HEK293 (cell line): ENCODE data around the gene WDR91.

Experiments used
- ATF2 ChIP-seq: fragments of 450-650 bp; formaldehyde crosslinking; IDR thresholded peaks from 2 replicates; pipeline ENCODE4 v1.5.1; 2016; ENCODE audit warnings: missing biosample characterization, missing genetic modification characterization, low read depth
- CTCF ChIP-seq: fragments of 450-650 bp; formaldehyde crosslinking; IDR thresholded peaks from 2 replicates; pipeline ENCODE4 v1.5.1; 2016; ENCODE audit warnings: missing biosample characterization, missing genetic modification characterization
- HOXA7 ChIP-seq: sonication (generic); formaldehyde crosslinking; IDR thresholded peaks from 2 replicates; pipeline ENCODE4 v1.8.1; 2022; ENCODE audit warnings: missing genetic modification reagents, borderline replicate concordance
- KLF17 ChIP-seq: fragments of 450-650 bp; formaldehyde crosslinking; IDR thresholded peaks from 2 replicates; pipeline ENCODE4 v1.5.1; 2016; ENCODE audit warnings: missing biosample characterization, missing genetic modification characterization
- PBX3 ChIP-seq: sonication (generic); formaldehyde crosslinking; IDR thresholded peaks from 2 replicates; pipeline ENCODE4 v1.8.1; 2022; ENCODE audit warnings: mild to moderate bottlenecking, moderate library complexity, missing genetic modification reagents
- PRDM4 ChIP-seq: fragments of 450-650 bp; formaldehyde crosslinking; IDR thresholded peaks from 2 replicates; pipeline ENCODE4 v1.5.1; 2017; ENCODE audit warnings: missing biosample characterization, missing genetic modification characterization
- REST ChIP-seq: fragments of 450-650 bp; formaldehyde crosslinking; IDR thresholded peaks from 2 replicates; pipeline ENCODE4 v1.5.1; 2016; ENCODE audit warnings: missing biosample characterization, missing genetic modification characterization
- TRIM28 ChIP-seq: IDR thresholded peaks from 2 replicates; pipeline ENCODE4 v1.6.1; 2011; ENCODE audit warnings: low read length, control low read depth, borderline replicate concordance
- ZNF121 ChIP-seq: fragments of 450-650 bp; formaldehyde crosslinking; IDR thresholded peaks from 2 replicates; pipeline ENCODE4 v1.5.1; 2016; ENCODE audit warnings: missing biosample characterization, missing genetic modification characterization
- ZNF140 ChIP-seq: fragments of 450-650 bp; formaldehyde crosslinking; IDR thresholded peaks from 2 replicates; pipeline ENCODE4 v1.5.1; 2016; ENCODE audit warnings: missing biosample characterization, missing genetic modification characterization
- ZNF169 ChIP-seq: fragments of 450-650 bp; formaldehyde crosslinking; IDR thresholded peaks from 2 replicates; pipeline ENCODE4 v1.5.1; 2016; ENCODE audit warnings: missing biosample characterization, missing genetic modification characterization
- ZNF426 ChIP-seq: fragments of 450-650 bp; formaldehyde crosslinking; IDR thresholded peaks from 2 replicates; pipeline ENCODE4 v1.5.1; 2017; ENCODE audit warnings: missing biosample characterization, missing genetic modification characterization, mild to moderate bottlenecking, inconsistent platforms, moderate library complexity
- ZNF629 ChIP-seq: fragments of 450-650 bp; formaldehyde crosslinking; IDR thresholded peaks from 2 replicates; pipeline ENCODE4 v1.5.1; 2017; ENCODE audit warnings: missing biosample characterization, missing genetic modification characterization

GRCh38 chr7:135201350-135201749, 10.0 kb downstream of the WDR91 start:
- TF ChIP-seq CTCF (tag by site-specific recombination) (no peak), ZNF426 (tag by site-specific recombination) (no peak), ZNF169 (no peak), ZNF121 (tag by site-specific recombination) (no peak), HOXA7 (CRISPR knock-in tag) (no peak), ZNF140 (tag by site-specific recombination) (no peak), PBX3 (CRISPR knock-in tag) (no peak), REST (tag by site-specific recombination) (no peak), KLF17 (no peak), TRIM28 (no peak), ZNF629 (tag by site-specific recombination) (no peak), ATF2 (tag by site-specific recombination) (no peak), PRDM4 (tag by site-specific recombination) (no peak)
